GM23248 (cell line): ENCODE measurements around the gene FAM177A1. TPM values are rescaled to one million over a fixed set of nuclear protein-coding genes. Genes with fewer than 3 reads are reported as not detected.
A peak's percentile ranks its signal among the peaks of the same experiment; 100 is the strongest.

Experiments
- DNase-seq: peaks from one replicate; pipeline ENCODE4 v3.0.0-alpha.2; 2015
- H2AFZ ChIP-seq: fragments of 200-600 bp; sonication (generic); 2 replicates; pipeline ENCODE4 v1.6.1; 2016; ENCODE audit warnings: antibody characterized with exemption
- H3F3A ChIP-seq: fragments of 200-600 bp; sonication (generic); 2 replicates; pipeline ENCODE4 v1.6.1; 2016; ENCODE audit warnings: mild to moderate bottlenecking, antibody characterized with exemption, mixed run types; ENCODE audit not compliant: insufficient read depth
- H3K27ac ChIP-seq: fragments of 200-600 bp; sonication (generic); 2 replicates; pipeline ENCODE4 v1.5.1; 2016; ENCODE audit warnings: mild to moderate bottlenecking
- H3K27me3 ChIP-seq: fragments of 200-600 bp; sonication (generic); replicated peaks from 2 replicates; pipeline ENCODE4 v1.6.1; 2016; ENCODE audit warnings: mild to moderate bottlenecking; ENCODE audit not compliant: insufficient read depth
- H3K36me3 ChIP-seq: fragments of 200-600 bp; sonication (generic); 2 replicates; pipeline ENCODE4 v1.6.1; 2016; ENCODE audit warnings: low read depth, mild to moderate bottlenecking
- H3K4me1 ChIP-seq: fragments of 200-600 bp; sonication (generic); 2 replicates; pipeline ENCODE4 v1.6.1; 2016; ENCODE audit warnings: mild to moderate bottlenecking; ENCODE audit not compliant: insufficient read depth
- H3K4me2 ChIP-seq: fragments of 200-600 bp; sonication (generic); one replicate; pipeline ENCODE4 v1.6.1; 2016; ENCODE audit warnings: mild to moderate bottlenecking; ENCODE audit not compliant: unreplicated experiment
- H3K4me3 ChIP-seq: fragments of 200-600 bp; sonication (generic); 2 replicates; pipeline ENCODE4 v1.5.1; 2016; ENCODE audit warnings: mild to moderate bottlenecking
- H3K79me2 ChIP-seq: fragments of 200-600 bp; sonication (generic); 2 replicates; pipeline ENCODE4 v1.6.1; 2016; ENCODE audit warnings: mild to moderate bottlenecking; ENCODE audit not compliant: insufficient read depth
- H3K9ac ChIP-seq: fragments of 200-600 bp; sonication (generic); 2 replicates; pipeline ENCODE4 v1.6.1; 2016; ENCODE audit warnings: mild to moderate bottlenecking
- H3K9me2 ChIP-seq: fragments of 200-600 bp; sonication (generic); 2 replicates; pipeline ENCODE4 v1.6.1; 2016; ENCODE audit warnings: mixed run types, mild to moderate bottlenecking, moderate library complexity; ENCODE audit not compliant: insufficient read depth
- H3K9me3 ChIP-seq: fragments of 200-600 bp; sonication (generic); one replicate; pipeline ENCODE4 v1.6.1; 2017; ENCODE audit warnings: low read depth
- H4K20me1 ChIP-seq: fragments of 200-600 bp; sonication (generic); 2 replicates; pipeline ENCODE4 v1.6.0; 2016; ENCODE audit not compliant: insufficient read depth
- EZH2 ChIP-seq: fragments of 200-600 bp; sonication (generic); IDR thresholded peaks from 2 replicates; pipeline ENCODE4 v1.6.1; 2018; ENCODE audit warnings: antibody characterized with exemption, mild to moderate bottlenecking; ENCODE audit not compliant: insufficient read depth, poor library complexity, severe bottlenecking
- EZH2phosphoT487 ChIP-seq: fragments of 200-600 bp; sonication (generic); IDR thresholded peaks from 2 replicates; pipeline ENCODE4 v1.6.1; 2018; ENCODE audit warnings: antibody characterized with exemption, moderate library complexity, mild to moderate bottlenecking, low read depth; ENCODE audit not compliant: insufficient read depth
- WGBS, 2 experiments: methylation state at CpG; one replicate each; pipeline ENCODE4 v1.1.6; 2015 to 2017; ENCODE audit warnings: low lambda C conversion rate in 2 of 2, low coverage in 1 of 2; ENCODE audit errors: missing lambda C conversion rate in 2 of 2; 5-methylcytosine and 5-hydroxymethylcytosine counted together
- in situ Hi-C: fragments of 300-500 bp; cut with MboI; formaldehyde crosslinking; loops from 2 replicates; pipeline ENCODE4 v1.15.0; 2020
- polyA plus RNA-seq: library from polyadenylated mRNA; unstranded; fragments of >200 nt; fragmentation: Nextera tagmentation; extraction: Ambion mirVana; gene quantifications from 2 replicates; pipeline ENCODE4 v1.2.1, GENCODE V29; 2016
- total RNA-seq: library from RNA; depleted of rRNA; stranded (reverse); fragments of >200 nt; shearing (Covaris generic); gene quantifications from 2 replicates; pipeline ENCODE4 v1.2.3, GENCODE V29; 2014; rRNA removed

The FAM177A1 gene
- total RNA-seq (56.4 and 67.3 TPM in 2 replicates), polyA plus RNA-seq (100 and 103 TPM in 2 replicates)

GRCh38 chr14:35046048-35046750, at the start of gene FAM177A1:
TSS of gene FAM177A1 (plus strand) at chr14:35046272. CDS start at chr14:35046464, 192 bp downstream.
- TF ChIP-seq EZH2phosphoT487 (no peak), EZH2 (no peak)
- no peaks in the 10 kb centered on the region for H3K27me3 ChIP-seq
- peak within 1 kb of the TSS; percentile 96 for H3K27ac ChIP-seq
- 1% methylated on average over 35 to 46 of the region's 77 CpGs for WGBS, 2 experiments
- H3K79me2 ChIP-seq = peaks cover 40% of the 10 kb centered on the region
- peak within 1 kb of the TSS; percentile 89 for H2AFZ ChIP-seq
- no peaks in the 10 kb centered on the region for H4K20me1 ChIP-seq
- H3K9me3 ChIP-seq = no peaks in the 10 kb centered on the region
- H3F3A ChIP-seq = peaks cover 29% of the 10 kb centered on the region
- no peaks in the 10 kb centered on the region for H3K9me2 ChIP-seq
- peak; percentile 99 for DNase-seq
- H3K4me3 ChIP-seq = peak within 1 kb of the TSS; percentile 82
- in situ Hi-C loops = no loop called here
- peaks cover 4% of the 10 kb centered on the region; the same call in 1 of the 2 replicates for H3K36me3 ChIP-seq
- peak within 1 kb of the TSS; percentile 98 for H3K4me2 ChIP-seq
- H3K9ac ChIP-seq = peak within 1 kb of the TSS; percentile 93
- peaks cover 29% of the 10 kb centered on the region; the same call in 1 of the 2 replicates for H3K4me1 ChIP-seq

- Histone ChIP-seq H3K9me3 (no peaks in the 10 kb centered on the region), H3K36me3 (peaks cover 7% of the 10 kb centered on the region), H3F3A (no peaks in the 10 kb centered on the region), H2AFZ (no peak overlapping the region), H3K27me3 (no peaks in the 10 kb centered on the region), H3K4me1 (no peaks in the 10 kb centered on the region), H3K4me2 (no peak overlapping the region), H4K20me1 (no peaks in the 10 kb centered on the region), H3K27ac (no peak overlapping the region), H3K9me2 (no peaks in the 10 kb centered on the region), H3K79me2 (peaks cover 90% of the 10 kb centered on the region), H3K4me3 (no peak overlapping the region), H3K9ac (peak overlapping the region; percentile 14; the same call in 1 of the 2 replicates)
- in situ Hi-C loops = no loop called here
- no peak for DNase-seq
- TF ChIP-seq EZH2 = no peak
- TF ChIP-seq EZH2phosphoT487 = no peak
- 5 to 7% methylated on average over 3 of the region's 3 CpGs for WGBS, 2 experiments
Measured at GRCh38 chr14:34997762-34998161, 48.3 kb upstream of the FAM177A1 start.

- no peak overlapping the region for H3K4me3 ChIP-seq
- H3K9me2 ChIP-seq = no peaks in the 10 kb centered on the region
- TF ChIP-seq EZH2 = no peak
- TF ChIP-seq EZH2phosphoT487 = no peak
- no peaks in the 10 kb centered on the region for H3F3A ChIP-seq
- peaks cover 9% of the 10 kb centered on the region for H3K36me3 ChIP-seq
- no peak overlapping the region for H3K27ac ChIP-seq
- WGBS, 2 experiments = 83 to 91% methylated on average over 3 of the region's 3 CpGs
- in situ Hi-C loops = no loop called here
- H2AFZ ChIP-seq = no peak overlapping the region
- H3K4me2 ChIP-seq = no peak overlapping the region
- no peaks in the 10 kb centered on the region for H4K20me1 ChIP-seq
- peaks cover 88% of the 10 kb centered on the region for H3K79me2 ChIP-seq
- H3K27me3 ChIP-seq = no peaks in the 10 kb centered on the region
- no peaks in the 10 kb centered on the region for H3K4me1 ChIP-seq
- no peak overlapping the region for H3K9ac ChIP-seq
- H3K9me3 ChIP-seq = no peaks in the 10 kb centered on the region
- DNase-seq = no peak
Measured at GRCh38 chr14:34999500-34999899, 46.6 kb upstream of the FAM177A1 start.

GRCh38 chr14:35001621-35002020, 44.5 kb upstream of the FAM177A1 start:
- no peak for DNase-seq
- H3K4me3 ChIP-seq = no peak overlapping the region
- peaks cover 19% of the 10 kb centered on the region for H3K36me3 ChIP-seq
- H4K20me1 ChIP-seq = no peaks in the 10 kb centered on the region
- H3K4me2 ChIP-seq = no peak overlapping the region
- WGBS, 2 experiments = 95 to 96% methylated on average over 2 of the region's 2 CpGs
- no peak overlapping the region for H2AFZ ChIP-seq
- TF ChIP-seq EZH2phosphoT487 = no peak
- TF ChIP-seq EZH2 = no peak
- peaks cover 80% of the 10 kb centered on the region for H3K79me2 ChIP-seq
- no peaks in the 10 kb centered on the region for H3F3A ChIP-seq
- H3K9me3 ChIP-seq = no peaks in the 10 kb centered on the region
- no peaks in the 10 kb centered on the region for H3K4me1 ChIP-seq
- in situ Hi-C loops = no loop called here
- no peak overlapping the region for H3K27ac ChIP-seq
- no peak overlapping the region for H3K9ac ChIP-seq
- H3K27me3 ChIP-seq = no peaks in the 10 kb centered on the region
- H3K9me2 ChIP-seq = no peaks in the 10 kb centered on the region
